Epithelial cell of proximal tubule (primary cell): Measurements from ENCODE around the gene PDZRN3. TPM values are rescaled to one million over a fixed set of nuclear protein-coding genes. Genes with fewer than 3 reads are reported as not detected.

Experiments used
- DNase-seq: peaks from one replicate; pipeline ENCODE4 v3.0.0-alpha.2; 2011; ENCODE audit warnings: low read depth
- H3K4me3 ChIP-seq: 2 replicates; pipeline ENCODE4 v1.5.1; 2011; ENCODE audit warnings: low read depth, mild to moderate bottlenecking, low read length
- CTCF ChIP-seq: conservative IDR thresholded peaks from 2 replicates; pipeline ENCODE4 v1.5.1; 2012; ENCODE audit warnings: low read depth, mild to moderate bottlenecking, low read length
- total RNA-seq: library from RNA; depleted of rRNA; stranded (reverse); fragments of >200 nt; gene quantifications from 2 replicates; pipeline ENCODE4 v1.2.3, GENCODE V29; 2015

PDZRN3 gene
- total RNA-seq, 1 donor from 2014 or later = 0.17 TPM

GRCh38 chr3:73624017-73624820, 522 bp downstream of the PDZRN3 start:
- peak overlapping the region; percentile 52 for H3K4me3 ChIP-seq
- no peak for TF ChIP-seq CTCF
- DNase-seq = no peak

- no peak overlapping the region for H3K4me3 ChIP-seq
- TF ChIP-seq CTCF = no peak
- DNase-seq = no peak
These were observed 1.4 kb downstream of the PDZRN3 start for GRCh38 chr3:73623346-73623745.

- DNase-seq = no peak
- TF ChIP-seq CTCF = no peak
- no peak overlapping the region for H3K4me3 ChIP-seq
These were observed 2.5 kb downstream of the PDZRN3 start for GRCh38 chr3:73622091-73622805.

- H3K4me3 ChIP-seq = no peak overlapping the region
- no peak for TF ChIP-seq CTCF
- DNase-seq = no peak
These were observed 3.4 kb downstream of the PDZRN3 start for GRCh38 chr3:73621388-73621787.

- no peak overlapping the region for H3K4me3 ChIP-seq
- TF ChIP-seq CTCF = no peak
- no peak for DNase-seq
These were observed 6.3 kb downstream of the PDZRN3 start for GRCh38 chr3:73618461-73618860.

GRCh38 chr3:73616056-73616455, 8.7 kb downstream of the PDZRN3 start:
- TF ChIP-seq CTCF = no peak
- no peak for DNase-seq
- H3K4me3 ChIP-seq = no peak overlapping the region

GRCh38 chr3:73614419-73614818, 10.3 kb downstream of the PDZRN3 start:
- H3K4me3 ChIP-seq = no peak overlapping the region
- TF ChIP-seq CTCF = peak; percentile 21
- no peak for DNase-seq
